PC-3 (cell line): ENCODE results near the gene GRB10. TPM values are rescaled to one million over a fixed set of nuclear protein-coding genes. Genes with fewer than 3 reads are reported as not detected.

Source experiments
- ATAC-seq: fragments of 200-7000 bp; cut with Tn5 transposase; 2 replicates; pipeline ENCODE4 v1.9.1; 2020; ENCODE audit warnings: mild to moderate bottlenecking, moderate library complexity
- BruUV-seq: library from RNA; stranded (reverse); fragments of 400-500 nt; replicated peaks from 2 replicates; lab custom pipeline; 2021; lab: Mats Ljungman, UMichigan
- CTCF ChIA-PET: fragments of 300-600 bp; sonication (Branson Sonifier 250); formaldehyde crosslinking; loops from one replicate; lab custom pipeline; 2022; ENCODE audit warnings: antibody characterized with exemption; lab: Charles Lee
- POLR2A ChIA-PET: fragments of 300-600 bp; sonication (Branson Sonifier 250); formaldehyde crosslinking; loops from one replicate; lab custom pipeline; 2022; ENCODE audit warnings: antibody characterized with exemption; ENCODE audit not compliant: unreplicated experiment; lab: Charles Lee
- DNase-seq: peaks from one replicate; pipeline ENCODE4 v3.0.0-alpha.2; 2015
- H2AFZ ChIP-seq: fragments of 300-600 bp; sonication (generic); 2 replicates; pipeline ENCODE4 v1.6.0; 2016; ENCODE audit warnings: antibody characterized with exemption, low read length
- H3F3A ChIP-seq: fragments of 300-600 bp; sonication (generic); one replicate; pipeline ENCODE4 v1.6.0; 2017; ENCODE audit warnings: antibody characterized with exemption, low read length, control low read depth, mild to moderate bottlenecking; ENCODE audit not compliant: unreplicated experiment
- H3K27ac ChIP-seq: fragments of 300-600 bp; sonication (generic); 2 replicates; pipeline ENCODE4 v1.5.1; 2016; ENCODE audit warnings: mild to moderate bottlenecking, low read length
- H3K27me3 ChIP-seq: fragments of 300-600 bp; sonication (generic); 2 replicates; pipeline ENCODE4 v1.6.1; 2016; ENCODE audit warnings: low read length, mixed read lengths
- H3K36me3 ChIP-seq: fragments of 300-600 bp; sonication (generic); 2 replicates; pipeline ENCODE4 v1.6.1; 2016; ENCODE audit warnings: low read depth, mixed run types, low read length, mixed read lengths
- H3K4me1 ChIP-seq: fragments of 300-600 bp; sonication (generic); 2 replicates; pipeline ENCODE4 v1.5.1; 2016; ENCODE audit warnings: low read length; ENCODE audit not compliant: insufficient read depth
- H3K4me2 ChIP-seq: fragments of 300-600 bp; sonication (generic); 2 replicates; pipeline ENCODE4 v1.6.0; 2016; ENCODE audit warnings: low read length
- H3K4me3 ChIP-seq: fragments of 300-600 bp; sonication (generic); 2 replicates; pipeline ENCODE4 v1.5.1; 2016; ENCODE audit warnings: mild to moderate bottlenecking, low read length, mixed read lengths
- H3K79me2 ChIP-seq: fragments of 300-600 bp; sonication (generic); 2 replicates; pipeline ENCODE4 v1.6.1; 2017; ENCODE audit warnings: low read length, mixed read lengths
- H3K9ac ChIP-seq: fragments of 300-600 bp; sonication (generic); 2 replicates; pipeline ENCODE4 v1.6.0; 2016; ENCODE audit warnings: mild to moderate bottlenecking, low read length
- H3K9me2 ChIP-seq: fragments of 300-600 bp; sonication (generic); replicated peaks from 2 replicates; pipeline ENCODE4 v1.6.1; 2016; ENCODE audit warnings: mixed run types, low read length, mixed read lengths
- H3K9me3 ChIP-seq: fragments of 300-600 bp; sonication (generic); 2 replicates; pipeline ENCODE4 v1.6.1; 2016; ENCODE audit warnings: low read length, mixed read lengths
- H4K20me1 ChIP-seq: fragments of 300-600 bp; sonication (generic); 2 replicates; pipeline ENCODE4 v1.6.1; 2016; ENCODE audit warnings: low read length, mixed read lengths
- CTCF ChIP-seq: fragments of 300-600 bp; sonication (generic); conservative IDR thresholded peaks from 2 replicates; pipeline ENCODE4 v1.5.1; 2017; ENCODE audit warnings: antibody characterized with exemption, low read depth, mild to moderate bottlenecking, low read length
- EZH2 ChIP-seq: fragments of 300-600 bp; sonication (generic); IDR thresholded peaks from one replicate; pipeline ENCODE4 v1.6.1; 2017; ENCODE audit warnings: antibody characterized with exemption, mild to moderate bottlenecking, low read length; ENCODE audit not compliant: unreplicated experiment
- EZH2phosphoT487 ChIP-seq: fragments of 300-600 bp; sonication (generic); IDR thresholded peaks from 2 replicates; pipeline ENCODE4 v1.6.1; 2018; ENCODE audit warnings: mild to moderate bottlenecking, antibody characterized with exemption, low read length, borderline replicate concordance
- intact Hi-C: fragments of 100-400 bp; cut with micrococcal nuclease; formaldehyde crosslinking; loops from 2 replicates; pipeline ENCODE4 v1.9.0; 2023
- total RNA-seq: library from RNA; depleted of rRNA; stranded (reverse); fragments of >200 nt; gene quantifications from 2 replicates; pipeline ENCODE4 v1.2.3, GENCODE V29; 2014

GRB10 gene
- total RNA-seq, 1 experiment from 2014 or later: 61.3 TPM

GRCh38 chr7:50729962-50730361 is 52.7 kb downstream of the GRB10 start:
- Histone ChIP-seq H3K27me3 (no peaks in the 10 kb centered on the region), H3K79me2 (peaks cover 72% of the 10 kb centered on the region), H3K9ac (no peak overlapping the region), H2AFZ (no peak overlapping the region), H3K4me3 (no peak overlapping the region), H3K4me2 (no peak overlapping the region), H3K27ac (no peak overlapping the region), H4K20me1 (peaks cover 19% of the 10 kb centered on the region; the same call in 1 of the 2 replicates), H3K9me2 (no peaks in the 10 kb centered on the region), H3F3A (no peaks in the 10 kb centered on the region), H3K36me3 (0 out of 2 replicates have a peak, but pooled peaks cover 8% of the 10 kb centered on the region), H3K4me1 (peaks cover 26% of the 10 kb centered on the region), H3K9me3 (no peaks in the 10 kb centered on the region)
- ChIA-PET CTCF (no interaction called here), POLR2A (no interaction called here)
- DNase-seq: no peak
- no peak for ATAC-seq
- intact Hi-C loops: loop anchor here (5.0 kb wide), 1 partner anchor 47 kb away; no protein-coding TSS in a partner anchor
- no TSS peak for BruUV-seq
- TF ChIP-seq CTCF: no peak
- no peak for TF ChIP-seq EZH2
- no peak for TF ChIP-seq EZH2phosphoT487

DNA sequence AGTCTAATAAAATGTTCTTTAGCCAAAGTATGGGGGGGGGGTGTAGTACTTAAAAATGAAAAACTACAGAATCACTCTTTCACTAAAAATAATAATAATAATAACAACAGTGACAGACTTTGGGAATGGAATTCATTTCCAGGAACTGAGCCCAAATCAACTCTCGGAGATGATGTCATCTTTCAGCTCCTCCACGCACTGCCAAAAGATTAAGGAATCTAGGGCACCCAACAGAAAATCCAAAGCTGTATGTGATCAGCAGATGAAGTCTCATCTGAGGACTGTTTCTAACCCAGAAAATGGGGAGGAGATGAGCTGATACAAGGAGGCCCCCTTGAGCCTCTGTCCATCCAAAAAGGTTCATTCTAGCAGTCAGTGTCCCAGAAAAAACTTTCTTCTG is 54.5 kb downstream of the GRB10 start:
- no peaks in the 10 kb centered on the region for H3K9me2 ChIP-seq
- no peak overlapping the region for H3K4me3 ChIP-seq
- 0 out of 2 replicates have a peak, but pooled peaks cover 8% of the 10 kb centered on the region for H3K36me3 ChIP-seq
- H3K79me2 ChIP-seq: peaks cover 59% of the 10 kb centered on the region
- H2AFZ ChIP-seq: no peak overlapping the region
- H3K9ac ChIP-seq: no peak overlapping the region
- BruUV-seq: no TSS peak
- intact Hi-C loops: no loop called here
- no peak for TF ChIP-seq EZH2phosphoT487
- no peak for TF ChIP-seq EZH2
- no peak for TF ChIP-seq CTCF
- H3K27ac ChIP-seq: no peak overlapping the region
- no peak overlapping the region for H3K4me2 ChIP-seq
- H4K20me1 ChIP-seq: peaks cover 12% of the 10 kb centered on the region; the same call in 1 of the 2 replicates
- ChIA-PET POLR2A (no interaction called here), CTCF (no interaction called here)
- no peaks in the 10 kb centered on the region for H3K27me3 ChIP-seq
- H3K4me1 ChIP-seq: peaks cover 10% of the 10 kb centered on the region
- DNase-seq (no peak), ATAC-seq (no peak)
- no peaks in the 10 kb centered on the region for H3F3A ChIP-seq
- H3K9me3 ChIP-seq: no peaks in the 10 kb centered on the region

DNA sequence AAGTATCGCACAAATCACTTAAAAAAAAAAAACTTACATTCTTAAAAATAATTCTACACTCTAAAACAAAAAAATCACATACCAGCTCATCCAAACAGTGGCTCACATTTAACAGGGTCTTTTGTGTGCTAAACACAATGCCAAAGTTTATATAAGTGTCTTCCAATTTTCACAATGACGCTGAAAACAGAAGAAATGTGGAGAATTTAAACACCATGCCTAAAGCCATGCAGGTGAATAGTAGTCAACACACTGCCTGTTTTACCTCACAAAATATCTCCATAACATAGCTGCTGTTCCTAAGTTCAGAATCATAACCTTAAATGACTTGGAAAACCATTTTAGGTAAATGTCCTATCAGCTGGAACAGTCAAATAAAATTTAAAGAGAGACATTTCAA is 55.0 kb downstream of the GRB10 start:
- Histone ChIP-seq H3K9me2 (no peaks in the 10 kb centered on the region), H3K4me1 (peaks cover 8% of the 10 kb centered on the region; the same call in 1 of the 2 replicates), H3K9me3 (no peaks in the 10 kb centered on the region), H3K27me3 (no peaks in the 10 kb centered on the region), H3K27ac (no peak overlapping the region), H2AFZ (no peak overlapping the region), H4K20me1 (peaks cover 12% of the 10 kb centered on the region; the same call in 1 of the 2 replicates), H3K36me3 (0 out of 2 replicates have a peak, but pooled peaks cover 8% of the 10 kb centered on the region), H3K4me3 (no peak overlapping the region), H3F3A (no peaks in the 10 kb centered on the region), H3K79me2 (peaks cover 54% of the 10 kb centered on the region), H3K4me2 (no peak overlapping the region), H3K9ac (no peak overlapping the region)
- ChIA-PET POLR2A (no interaction called here), CTCF (no interaction called here)
- ATAC-seq (no peak), DNase-seq (no peak)
- BruUV-seq: no TSS peak
- intact Hi-C loops: no loop called here
- TF ChIP-seq CTCF: no peak
- no peak for TF ChIP-seq EZH2phosphoT487
- no peak for TF ChIP-seq EZH2
